Measurements from ENCODE around the gene SLC7A11.

SLC7A11 gene

GRCh38 chr4:138196153-138196552, 46.0 kb downstream of the SLC7A11 start:
- Histone ChIP-seq H2BK120ac (ENCODE audit: low read depth, low read length) (no peak overlapping the region), H3K18ac (ENCODE audit: low read length) (no peak overlapping the region), H2BK15ac (replicated peaks; ENCODE audit: low read depth) (no peak overlapping the region), H4K5ac (ENCODE audit: low read length) (no peak overlapping the region), H3K56ac (ENCODE audit: low read length) (no peak overlapping the region), H3K4ac (ENCODE audit: low read depth, low read length) (no peak overlapping the region), H2AK5ac (ENCODE audit: low read length) (no peak overlapping the region), H3K79me1 (ENCODE audit: low read length) (no peaks in the 10 kb centered on the region), H3K27ac (ENCODE audit: low read depth, low read length) (no peak overlapping the region), H2BK5ac (ENCODE audit: low read length) (no peak overlapping the region), H3K4me1 (ENCODE audit: control insufficient read depth, low read depth, low read length) (no peaks in the 10 kb centered on the region), H3K79me2 (ENCODE audit: control insufficient read depth, insufficient read depth, low read length) (no peaks in the 10 kb centered on the region), H3K23ac (ENCODE audit: low read length) (no peak overlapping the region), H3K4me3 (ENCODE audit: low read length) (no peak overlapping the region), H3K4me2 (ENCODE audit: low read length) (no peak overlapping the region), H4K8ac (ENCODE audit: low read depth, low read length) (no peak overlapping the region), H3K9ac (ENCODE audit: low read length) (no peak overlapping the region), H3K36me3 (ENCODE audit: control insufficient read depth, insufficient read depth, low read length) (no peaks in the 10 kb centered on the region), H3K27me3 (ENCODE audit: insufficient read depth, low read length, poor library complexity) (no peaks in the 10 kb centered on the region)
- no peak for DNase-seq
- no CpG with 5 or more reads among the region's 3 CpGs for WGBS (ENCODE audit: extremely low coverage, insufficient coverage, low lambda C conversion rate)

- H3K4me3 ChIP-seq (ENCODE audit: low read length) = no peak overlapping the region
- H2AK5ac ChIP-seq (ENCODE audit: low read length) = no peak overlapping the region
- H3K36me3 ChIP-seq (ENCODE audit: control insufficient read depth, insufficient read depth, low read length) = no peaks in the 10 kb centered on the region
- H3K27ac ChIP-seq (ENCODE audit: low read depth, low read length) = no peak overlapping the region
- no peak overlapping the region for H4K8ac ChIP-seq (ENCODE audit: low read depth, low read length)
- no peak overlapping the region for H3K56ac ChIP-seq (ENCODE audit: low read length)
- H3K27me3 ChIP-seq (ENCODE audit: insufficient read depth, low read length, poor library complexity) = no peaks in the 10 kb centered on the region
- H3K4me2 ChIP-seq (ENCODE audit: low read length) = no peak overlapping the region
- no peak overlapping the region for H3K23ac ChIP-seq (ENCODE audit: low read length)
- H3K4me1 ChIP-seq (ENCODE audit: control insufficient read depth, low read depth, low read length) = no peaks in the 10 kb centered on the region
- WGBS (ENCODE audit: extremely low coverage, insufficient coverage, low lambda C conversion rate) = no CpG with 5 or more reads among the region's 1 CpG
- H3K4ac ChIP-seq (ENCODE audit: low read depth, low read length) = no peak overlapping the region
- H4K5ac ChIP-seq (ENCODE audit: low read length) = no peak overlapping the region
- no peaks in the 10 kb centered on the region for H3K79me2 ChIP-seq (ENCODE audit: control insufficient read depth, insufficient read depth, low read length)
- H3K9ac ChIP-seq (ENCODE audit: low read length) = no peak overlapping the region
- H2BK120ac ChIP-seq (ENCODE audit: low read depth, low read length) = no peak overlapping the region
- no peak overlapping the region for H2BK5ac ChIP-seq (ENCODE audit: low read length)
- no peaks in the 10 kb centered on the region for H3K79me1 ChIP-seq (ENCODE audit: low read length)
- no peak for DNase-seq
- H3K18ac ChIP-seq (ENCODE audit: low read length) = no peak overlapping the region
- no peak overlapping the region for H2BK15ac ChIP-seq (replicated peaks; ENCODE audit: low read depth)
Observed at GRCh38 chr4:138193963-138194362, 48.2 kb downstream of the SLC7A11 start.

- Histone ChIP-seq H3K18ac (ENCODE audit: low read length) (no peak overlapping the region), H3K56ac (ENCODE audit: low read length) (no peak overlapping the region), H3K9ac (ENCODE audit: low read length) (no peak overlapping the region), H2AK5ac (ENCODE audit: low read length) (no peak overlapping the region), H3K23ac (ENCODE audit: low read length) (no peak overlapping the region), H3K27ac (ENCODE audit: low read depth, low read length) (no peak overlapping the region), H2BK120ac (ENCODE audit: low read depth, low read length) (no peak overlapping the region), H3K4me3 (ENCODE audit: low read length) (no peak overlapping the region), H3K4me2 (ENCODE audit: low read length) (no peak overlapping the region), H3K4ac (ENCODE audit: low read depth, low read length) (no peak overlapping the region), H2BK15ac (replicated peaks; ENCODE audit: low read depth) (no peak overlapping the region), H3K27me3 (ENCODE audit: insufficient read depth, low read length, poor library complexity) (no peaks in the 10 kb centered on the region), H3K79me2 (ENCODE audit: control insufficient read depth, insufficient read depth, low read length) (no peaks in the 10 kb centered on the region), H3K36me3 (ENCODE audit: control insufficient read depth, insufficient read depth, low read length) (no peaks in the 10 kb centered on the region), H2BK5ac (ENCODE audit: low read length) (no peak overlapping the region), H4K5ac (ENCODE audit: low read length) (no peak overlapping the region), H3K4me1 (ENCODE audit: control insufficient read depth, low read depth, low read length) (no peaks in the 10 kb centered on the region), H4K8ac (ENCODE audit: low read depth, low read length) (no peak overlapping the region), H3K79me1 (ENCODE audit: low read length) (no peaks in the 10 kb centered on the region)
- WGBS (ENCODE audit: extremely low coverage, insufficient coverage, low lambda C conversion rate) = no CpG with 5 or more reads among the region's 2 CpGs
- peak; percentile 95 for DNase-seq
Observed at GRCh38 chr4:138192113-138192512, 50.0 kb downstream of the SLC7A11 start.

- Histone ChIP-seq H3K27ac (ENCODE audit: low read depth, low read length) (no peak overlapping the region), H3K36me3 (ENCODE audit: control insufficient read depth, insufficient read depth, low read length) (no peaks in the 10 kb centered on the region), H3K79me1 (ENCODE audit: low read length) (no peaks in the 10 kb centered on the region), H3K4me1 (ENCODE audit: control insufficient read depth, low read depth, low read length) (peaks cover 5% of the 10 kb centered on the region), H3K23ac (ENCODE audit: low read length) (no peak overlapping the region), H3K4me2 (ENCODE audit: low read length) (no peak overlapping the region), H2BK120ac (ENCODE audit: low read depth, low read length) (no peak overlapping the region), H3K9ac (ENCODE audit: low read length) (no peak overlapping the region), H3K4ac (ENCODE audit: low read depth, low read length) (no peak overlapping the region), H2AK5ac (ENCODE audit: low read length) (no peak overlapping the region), H3K56ac (ENCODE audit: low read length) (no peak overlapping the region), H3K27me3 (ENCODE audit: insufficient read depth, low read length, poor library complexity) (no peaks in the 10 kb centered on the region), H4K8ac (ENCODE audit: low read depth, low read length) (no peak overlapping the region), H3K79me2 (ENCODE audit: control insufficient read depth, insufficient read depth, low read length) (no peaks in the 10 kb centered on the region), H2BK15ac (replicated peaks; ENCODE audit: low read depth) (no peak overlapping the region), H2BK5ac (ENCODE audit: low read length) (no peak overlapping the region), H3K18ac (ENCODE audit: low read length) (no peak overlapping the region), H3K4me3 (ENCODE audit: low read length) (no peak overlapping the region), H4K5ac (ENCODE audit: low read length) (no peak overlapping the region)
- no peak for DNase-seq
- WGBS (ENCODE audit: extremely low coverage, insufficient coverage, low lambda C conversion rate) = no CpG with 5 or more reads among the region's 3 CpGs
Observed at GRCh38 chr4:138190452-138190858, 51.7 kb downstream of the SLC7A11 start.

- H4K8ac ChIP-seq (ENCODE audit: low read depth, low read length) = no peak overlapping the region
- no CpG with 5 or more reads among the region's 4 CpGs for WGBS (ENCODE audit: extremely low coverage, insufficient coverage, low lambda C conversion rate)
- H3K23ac ChIP-seq (ENCODE audit: low read length) = no peak overlapping the region
- no peak overlapping the region for H3K56ac ChIP-seq (ENCODE audit: low read length)
- no peak overlapping the region for H3K27ac ChIP-seq (ENCODE audit: low read depth, low read length)
- no peak for DNase-seq
- H3K4me1 ChIP-seq (ENCODE audit: control insufficient read depth, low read depth, low read length) = peaks cover 5% of the 10 kb centered on the region
- no peak overlapping the region for H2BK15ac ChIP-seq (replicated peaks; ENCODE audit: low read depth)
- H4K5ac ChIP-seq (ENCODE audit: low read length) = no peak overlapping the region
- no peak overlapping the region for H3K4me2 ChIP-seq (ENCODE audit: low read length)
- no peak overlapping the region for H2BK120ac ChIP-seq (ENCODE audit: low read depth, low read length)
- H3K9ac ChIP-seq (ENCODE audit: low read length) = no peak overlapping the region
- no peaks in the 10 kb centered on the region for H3K79me2 ChIP-seq (ENCODE audit: control insufficient read depth, insufficient read depth, low read length)
- no peak overlapping the region for H3K18ac ChIP-seq (ENCODE audit: low read length)
- H3K36me3 ChIP-seq (ENCODE audit: control insufficient read depth, insufficient read depth, low read length) = no peaks in the 10 kb centered on the region
- H3K27me3 ChIP-seq (ENCODE audit: insufficient read depth, low read length, poor library complexity) = no peaks in the 10 kb centered on the region
- no peak overlapping the region for H2AK5ac ChIP-seq (ENCODE audit: low read length)
- no peaks in the 10 kb centered on the region for H3K79me1 ChIP-seq (ENCODE audit: low read length)
- no peak overlapping the region for H3K4me3 ChIP-seq (ENCODE audit: low read length)
- no peak overlapping the region for H3K4ac ChIP-seq (ENCODE audit: low read depth, low read length)
- H2BK5ac ChIP-seq (ENCODE audit: low read length) = no peak overlapping the region
Observed at GRCh38 chr4:138189206-138189605, 52.9 kb downstream of the SLC7A11 start.

GRCh38 chr4:138188406-138189084, 53.6 kb downstream of the SLC7A11 start:
- WGBS (ENCODE audit: extremely low coverage, insufficient coverage, low lambda C conversion rate) = no CpG with 5 or more reads among the region's 5 CpGs
- Histone ChIP-seq H3K27ac (ENCODE audit: low read depth, low read length) (no peak overlapping the region), H2BK120ac (ENCODE audit: low read depth, low read length) (no peak overlapping the region)

More at GRCh38 chr4:138188406-138189084, 53.6 kb downstream of the SLC7A11 start:
- Histone ChIP-seq H3K56ac (ENCODE audit: low read length) (no peak overlapping the region), H3K4me3 (ENCODE audit: low read length) (no peak overlapping the region), H3K4me2 (ENCODE audit: low read length) (no peak overlapping the region), H3K79me2 (ENCODE audit: control insufficient read depth, insufficient read depth, low read length) (no peaks in the 10 kb centered on the region), H3K4me1 (ENCODE audit: control insufficient read depth, low read depth, low read length) (peaks cover 5% of the 10 kb centered on the region), H3K4ac (ENCODE audit: low read depth, low read length) (no peak overlapping the region), H4K5ac (ENCODE audit: low read length) (no peak overlapping the region), H3K9ac (ENCODE audit: low read length) (no peak overlapping the region), H2AK5ac (ENCODE audit: low read length) (no peak overlapping the region), H2BK5ac (ENCODE audit: low read length) (no peak overlapping the region), H3K18ac (ENCODE audit: low read length) (no peak overlapping the region), H3K27me3 (ENCODE audit: insufficient read depth, low read length, poor library complexity) (no peaks in the 10 kb centered on the region), H3K36me3 (ENCODE audit: control insufficient read depth, insufficient read depth, low read length) (no peaks in the 10 kb centered on the region), H2BK15ac (replicated peaks; ENCODE audit: low read depth) (no peak overlapping the region), H3K23ac (ENCODE audit: low read length) (no peak overlapping the region), H4K8ac (ENCODE audit: low read depth, low read length) (no peak overlapping the region), H3K79me1 (ENCODE audit: low read length) (no peaks in the 10 kb centered on the region)
- peak; percentile 65 for DNase-seq

Measured in mesendoderm (in vitro differentiated cells).